Putamen (tissue), 1 donor: ENCODE measurements around the gene EHBP1L1.

ENCODE experiments used
- DNase-seq: peaks from one replicate; pipeline ENCODE4 v3.0.0-alpha.2; 2016; ENCODE audit warnings: low spot score

EHBP1L1 gene

GRCh38 chr11:65575568-65576231 lies at the start of gene EHBP1L1:
Gene EHBP1L1 (plus strand): TSS chr11:65576053. CDS start chr11:65576303, 250 bp downstream.
- DNase-seq: no peak

GRCh38 chr11:65526744-65527143 lies 49.1 kb upstream of the EHBP1L1 start:
- no peak for DNase-seq

- DNase-seq: no peak
Measured at GRCh38 chr11:65528819-65529350, 47.0 kb upstream of the EHBP1L1 start.

- DNase-seq: no peak
Measured at GRCh38 chr11:65529475-65530156, 46.2 kb upstream of the EHBP1L1 start.

GRCh38 chr11:65530157-65530496 lies 45.7 kb upstream of the EHBP1L1 start:
- no peak for DNase-seq

GRCh38 chr11:65532388-65533064 lies 43.3 kb upstream of the EHBP1L1 start:
- no peak for DNase-seq

- no peak for DNase-seq
Measured at GRCh38 chr11:65535102-65535501, 40.8 kb upstream of the EHBP1L1 start.

GRCh38 chr11:65536412-65537295 lies 39.2 kb upstream of the EHBP1L1 start:
- DNase-seq: no peak

- no peak for DNase-seq
Measured at GRCh38 chr11:65537296-65537597, 38.6 kb upstream of the EHBP1L1 start.

GRCh38 chr11:65537620-65538231 lies 38.1 kb upstream of the EHBP1L1 start:
- no peak for DNase-seq

- DNase-seq: no peak
Measured at GRCh38 chr11:65538232-65538914, 37.5 kb upstream of the EHBP1L1 start.

GRCh38 chr11:65538915-65539743 lies 36.7 kb upstream of the EHBP1L1 start:
- no peak for DNase-seq

GRCh38 chr11:65539744-65540289 lies 36.0 kb upstream of the EHBP1L1 start:
- no peak for DNase-seq

- DNase-seq: peak; percentile 86
Measured at GRCh38 chr11:65540290-65541092, 35.4 kb upstream of the EHBP1L1 start.

GRCh38 chr11:65541093-65541982 lies 34.5 kb upstream of the EHBP1L1 start:
- no peak for DNase-seq

GRCh38 chr11:65542738-65543390 lies 33.0 kb upstream of the EHBP1L1 start:
- no peak for DNase-seq

- no peak for DNase-seq
Measured at GRCh38 chr11:65545853-65546216, 30.0 kb upstream of the EHBP1L1 start.
